GM10847 (cell line): ENCODE results near the gene COL25A1.

Experiments
- POLR2A ChIP-seq: IDR thresholded peaks from 2 replicates; pipeline ENCODE4 v1.6.1; 2011; ENCODE audit not compliant: insufficient read length; ENCODE audit errors: extremely low read depth

COL25A1 gene

GRCh38 chr4:109177096-109177810, 125.2 kb downstream of the COL25A1 start:
- TF ChIP-seq POLR2A, result no peak

GRCh38 chr4:109174224-109174953, 128.1 kb downstream of the COL25A1 start:
- TF ChIP-seq POLR2A, result no peak

- no peak for TF ChIP-seq POLR2A
These were observed 130.2 kb downstream of the COL25A1 start for GRCh38 chr4:109172301-109172700.

GRCh38 chr4:109171070-109171469, 131.4 kb downstream of the COL25A1 start:
- no peak for TF ChIP-seq POLR2A

GRCh38 chr4:109169170-109169569, 133.3 kb downstream of the COL25A1 start:
- no peak for TF ChIP-seq POLR2A

- no peak for TF ChIP-seq POLR2A
These were observed 135.9 kb downstream of the COL25A1 start for GRCh38 chr4:109166586-109166985.

- no peak for TF ChIP-seq POLR2A
These were observed 136.3 kb downstream of the COL25A1 start for GRCh38 chr4:109166126-109166525.

- TF ChIP-seq POLR2A, result no peak
These were observed 138.4 kb downstream of the COL25A1 start for GRCh38 chr4:109164011-109164410.

GRCh38 chr4:109163493-109163892, 139.0 kb downstream of the COL25A1 start:
- TF ChIP-seq POLR2A, result no peak

GRCh38 chr4:109162759-109163158, 139.7 kb downstream of the COL25A1 start:
- TF ChIP-seq POLR2A, result no peak

GRCh38 chr4:109160494-109160893, 142.0 kb downstream of the COL25A1 start:
- no peak for TF ChIP-seq POLR2A

GRCh38 chr4:109157696-109158095, 144.8 kb downstream of the COL25A1 start:
- no peak for TF ChIP-seq POLR2A

GRCh38 chr4:109157205-109157604, 145.3 kb downstream of the COL25A1 start:
- no peak for TF ChIP-seq POLR2A

- TF ChIP-seq POLR2A, result no peak
These were observed 146.1 kb downstream of the COL25A1 start for GRCh38 chr4:109156356-109156755.

- TF ChIP-seq POLR2A, result no peak
These were observed 146.7 kb downstream of the COL25A1 start for GRCh38 chr4:109155682-109156283.

- TF ChIP-seq POLR2A, result no peak
These were observed 147.4 kb downstream of the COL25A1 start for GRCh38 chr4:109155084-109155483.

- TF ChIP-seq POLR2A, result no peak
These were observed 148.0 kb downstream of the COL25A1 start for GRCh38 chr4:109154424-109154823.

GRCh38 chr4:109149836-109150235, 152.6 kb downstream of the COL25A1 start:
- no peak for TF ChIP-seq POLR2A
